Endothelial cell of umbilical vein (primary cell): ENCODE results near the gene C1orf53. TPM values are rescaled to one million over a fixed set of nuclear protein-coding genes. Genes with fewer than 3 reads are reported as not detected.

Source experiments
- BruUV-seq: library from RNA; stranded (reverse); fragments of 400-500 nt; replicated peaks from 2 replicates; lab custom pipeline; 2021; lab: Mats Ljungman, UMichigan
- CTCF ChIA-PET: fragments of 300-600, 350-600 bp; sonication (Branson Sonifier 250); formaldehyde crosslinking; loops from one replicate; lab custom pipeline; 2021; ENCODE audit warnings: antibody characterized with exemption, inconsistent platforms; lab: Charles Lee
- POLR2A ChIA-PET: fragments of 300-600, 350-600 bp; sonication (Branson Sonifier 250); formaldehyde crosslinking; loops from one replicate; lab custom pipeline; 2021; ENCODE audit warnings: antibody characterized with exemption, inconsistent platforms; lab: Charles Lee
- DNase-seq: peaks from one replicate; pipeline ENCODE4 v3.0.0-alpha.2; 2011; ENCODE audit warnings: low read depth, low spot score
- FAIRE-seq: peaks from 2 replicates; lab custom pipeline; 2011; peaks lifted over from hg19 to GRCh38; lab: Jason Lieb, UNC
- H2AFZ ChIP-seq: 2 replicates; pipeline ENCODE4 v1.6.0; 2012; ENCODE audit warnings: low read depth, low read length, control low read depth, inconsistent platforms
- H3K27ac ChIP-seq: 2 replicates; pipeline ENCODE4 v1.5.1; 2011; ENCODE audit warnings: low read depth, mild to moderate bottlenecking, control low read depth, low read length, moderate library complexity; ENCODE audit not compliant: insufficient read depth
- H3K27me3 ChIP-seq, 2 experiments: 2 replicates each; pipeline versions ENCODE4 v1.6.0 to v1.6.1; 2011; ENCODE audit warnings: low read length in 2 of 2, mixed read lengths in 1 of 2; ENCODE audit not compliant: control insufficient read depth in 2 of 2, insufficient read depth in 2 of 2
- H3K36me3 ChIP-seq, 2 experiments: 2 replicates in 1 of 2; 3 replicates in 1 of 2; pipeline ENCODE4 v1.5.1; 2011; ENCODE audit warnings: low read length in 2 of 2, mild to moderate bottlenecking in 1 of 2, moderate library complexity in 1 of 2; ENCODE audit not compliant: control insufficient read depth in 2 of 2, insufficient read depth in 2 of 2; ENCODE audit errors: extremely low read depth in 1 of 2
- H3K4me1 ChIP-seq: 3 replicates; pipeline ENCODE4 v1.5.1; 2011; ENCODE audit warnings: mild to moderate bottlenecking, low read length; ENCODE audit not compliant: control insufficient read depth, insufficient read depth; ENCODE audit errors: extremely low read depth
- H3K4me2 ChIP-seq: 2 replicates; pipeline ENCODE4 v1.6.1; 2011; ENCODE audit warnings: low read length, control low read depth, mixed read lengths; ENCODE audit not compliant: insufficient read depth
- H3K4me3 ChIP-seq, 3 experiments: fragments of 200-600 bp in 1 of 3; sonication (generic), shearing (Covaris generic) in 1 of 3; replicated peaks in 1 of 3; 2 replicates each; pipeline ENCODE4 v1.5.1; 2011 to 2016; ENCODE audit warnings: control low read depth in 3 of 3, low read length in 3 of 3, mild to moderate bottlenecking in 2 of 3, inconsistent platforms in 1 of 3, low read depth in 1 of 3, moderate library complexity in 1 of 3; ENCODE audit not compliant: insufficient read depth in 1 of 3
- H3K79me2 ChIP-seq: 2 replicates; pipeline ENCODE4 v1.6.0; 2012; ENCODE audit warnings: low read length, inconsistent platforms; ENCODE audit not compliant: control insufficient read depth, insufficient read depth
- H3K9ac ChIP-seq: replicated peaks from 2 replicates; pipeline ENCODE3; 2011; ENCODE audit warnings: low read length, control low read depth; ENCODE audit not compliant: insufficient read depth; ENCODE audit errors: extremely low read depth
- H3K9me1 ChIP-seq: replicated peaks from 3 replicates; pipeline ENCODE4 v1.6.0; 2011; ENCODE audit warnings: mild to moderate bottlenecking, low read length; ENCODE audit not compliant: control insufficient read depth, insufficient read depth; ENCODE audit errors: extremely low read depth
- H3K9me3 ChIP-seq: replicated peaks from 2 replicates; pipeline ENCODE4 v1.5.1; 2012; ENCODE audit warnings: low read length, inconsistent platforms; ENCODE audit not compliant: control insufficient read depth, insufficient read depth
- H4K20me1 ChIP-seq: replicated peaks from 2 replicates; pipeline ENCODE3; 2011; ENCODE audit warnings: mild to moderate bottlenecking, low read length; ENCODE audit not compliant: control insufficient read depth, insufficient read depth; ENCODE audit errors: extremely low read depth
- GATA2 ChIP-seq: IDR thresholded peaks from 2 replicates; pipeline ENCODE4 v1.7.0; 2011; ENCODE audit warnings: low read depth, mild to moderate bottlenecking, moderate library complexity, mixed read lengths, low read length; ENCODE audit not compliant: insufficient read length, insufficient read depth
- POLR2AphosphoS5 ChIP-seq: IDR thresholded peaks from 2 replicates; pipeline ENCODE4 v1.6.1; 2012; ENCODE audit warnings: low read depth, mild to moderate bottlenecking, control low read depth, low read length, moderate library complexity; ENCODE audit not compliant: insufficient read depth
- dilution Hi-C: fragments of 300-500 bp; cut with MboI; formaldehyde crosslinking; loops from one replicate; pipeline ENCODE4 v1.15.0; 2019; ENCODE audit warnings: low sequenced_read_pairs; ENCODE audit not compliant: extremely low pct_ligation_motif_present
- intact Hi-C: fragments of 100-400 bp; cut with micrococcal nuclease; formaldehyde crosslinking; loops from one replicate; pipeline ENCODE4 v1.10.0; 2022
- polyA plus RNA-seq, 4 experiments: library from polyadenylated mRNA; depleted of rRNA in 3 of 4; stranded (reverse) in 3 of 4; unstranded in 1 of 4; fragments of >200 nt; gene quantifications; 2 replicates each; pipeline versions ENCODE4 v1.2.1 to v1.2.3, GENCODE V29; 2011 to 2012; ENCODE audit warnings: missing spikeins in 1 of 4
- total RNA-seq: library from RNA; stranded (reverse); gene quantifications from 2 replicates; pipeline ENCODE4 v1.2.3, GENCODE V29; 2021
- TF ChIP-seq, protein P1 (sequence below), 2 donors: IDR thresholded peaks; 1 replicate in 1 of 2; 2 replicates in 1 of 2; pipeline ENCODE4 v1.5.1; 2011; ENCODE audit warnings: low read length in 2 of 2, mild to moderate bottlenecking in 2 of 2, moderate library complexity in 2 of 2, control low read depth in 1 of 2, inconsistent platforms in 1 of 2, low read depth in 1 of 2; ENCODE audit not compliant: insufficient read depth in 1 of 2; ENCODE audit errors: extremely low read depth in 1 of 2
- TF ChIP-seq, protein P2 (sequence below): IDR thresholded peaks from 2 replicates; pipeline ENCODE4 v1.6.1; 2011; ENCODE audit not compliant: insufficient read depth, insufficient read length

The C1orf53 gene
- total and polyA plus RNA-seq, 2 donors (not counting 3 experiments of a cell fraction or from before 2014, with no cell fraction given) = 3.5 to 6.5 TPM

DNA sequence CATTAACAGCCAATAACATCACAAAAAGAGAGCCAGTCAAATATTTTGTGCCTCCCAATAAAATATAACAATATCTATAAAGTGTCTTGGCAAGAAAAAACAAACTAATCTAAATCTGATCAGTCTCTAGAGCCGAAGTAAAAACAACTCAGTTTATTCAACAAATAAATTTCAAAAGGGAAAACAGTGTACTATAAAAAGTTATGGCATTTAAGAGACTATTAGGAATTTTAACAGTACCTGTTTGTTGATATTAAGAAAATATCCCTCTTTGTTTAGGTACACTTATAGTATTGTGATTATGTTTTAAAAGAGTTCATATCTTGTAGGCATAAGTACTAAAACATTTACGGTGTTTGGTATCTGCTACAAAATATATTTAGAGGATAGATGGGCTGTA, 36.6 kb upstream of the C1orf53 start:
- ChIA-PET CTCF (interaction anchor here (1.0 to 1.1 kb wide), 3 partner anchors 173 to 251 kb away, joined by 3 to 4 read pairs (median 3); no protein-coding TSS in a partner anchor), POLR2A (no interaction called here)
- BruUV-seq = no TSS peak
- no peak for DNase-seq
- Histone ChIP-seq H3K9me3 (no peaks in the 10 kb centered on the region), H3K9ac (no peak overlapping the region), H3K79me2 (no peaks in the 10 kb centered on the region), H2AFZ (no peak overlapping the region), H3K4me2 (no peak overlapping the region), H3K36me3 (no peaks in the 10 kb centered on the region), H3K4me1 (no peaks in the 10 kb centered on the region), H3K9me1 (no peaks in the 10 kb centered on the region), H3K27me3 (no peaks in the 10 kb centered on the region), H4K20me1 (no peaks in the 10 kb centered on the region), H3K27ac (no peak overlapping the region), H3K4me3 (no peak overlapping the region)
- dilution Hi-C loops (no loop called here), intact Hi-C loops (loop anchor here (5.0 kb wide), 1 partner anchor 601 kb away; no protein-coding TSS in a partner anchor)
- no peak for FAIRE-seq
- TF ChIP-seq POLR2AphosphoS5 = no peak
- TF ChIP-seq GATA2 = no peak

DNA sequence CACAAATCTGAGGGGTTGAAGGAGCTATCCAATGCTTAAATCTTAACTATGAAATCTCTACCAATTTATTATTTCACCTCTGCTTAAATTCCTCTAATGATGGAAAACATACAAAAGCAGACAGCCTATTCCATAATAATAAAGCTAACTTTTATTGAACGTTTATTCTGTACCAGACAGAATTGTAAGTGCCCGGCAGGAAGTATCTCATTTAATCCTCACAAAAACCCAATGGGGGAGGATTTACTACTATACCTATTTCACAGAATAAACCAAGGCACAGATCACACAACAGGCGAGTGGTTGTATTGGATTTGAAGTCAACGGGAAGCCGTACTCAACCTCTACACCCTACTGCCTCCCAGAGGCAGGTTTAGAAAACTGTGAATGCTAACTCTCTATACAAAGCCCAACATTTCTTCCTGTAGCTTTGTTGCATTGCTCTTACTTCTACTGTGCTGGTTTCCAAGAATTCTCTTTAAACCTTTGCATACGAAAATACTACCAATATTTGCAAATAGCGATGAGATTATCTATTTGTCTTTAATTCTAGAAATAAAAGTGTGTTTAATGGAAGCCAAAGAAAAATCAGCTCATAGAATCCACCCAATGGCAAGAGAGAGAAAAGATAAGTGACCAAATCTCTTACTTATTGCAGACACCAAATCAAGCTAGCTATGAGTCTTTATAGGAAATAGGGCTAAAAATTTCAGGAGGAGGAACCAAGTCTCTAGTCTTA, 33.5 kb upstream of the C1orf53 start:
- TF ChIP-seq, protein P1, sequence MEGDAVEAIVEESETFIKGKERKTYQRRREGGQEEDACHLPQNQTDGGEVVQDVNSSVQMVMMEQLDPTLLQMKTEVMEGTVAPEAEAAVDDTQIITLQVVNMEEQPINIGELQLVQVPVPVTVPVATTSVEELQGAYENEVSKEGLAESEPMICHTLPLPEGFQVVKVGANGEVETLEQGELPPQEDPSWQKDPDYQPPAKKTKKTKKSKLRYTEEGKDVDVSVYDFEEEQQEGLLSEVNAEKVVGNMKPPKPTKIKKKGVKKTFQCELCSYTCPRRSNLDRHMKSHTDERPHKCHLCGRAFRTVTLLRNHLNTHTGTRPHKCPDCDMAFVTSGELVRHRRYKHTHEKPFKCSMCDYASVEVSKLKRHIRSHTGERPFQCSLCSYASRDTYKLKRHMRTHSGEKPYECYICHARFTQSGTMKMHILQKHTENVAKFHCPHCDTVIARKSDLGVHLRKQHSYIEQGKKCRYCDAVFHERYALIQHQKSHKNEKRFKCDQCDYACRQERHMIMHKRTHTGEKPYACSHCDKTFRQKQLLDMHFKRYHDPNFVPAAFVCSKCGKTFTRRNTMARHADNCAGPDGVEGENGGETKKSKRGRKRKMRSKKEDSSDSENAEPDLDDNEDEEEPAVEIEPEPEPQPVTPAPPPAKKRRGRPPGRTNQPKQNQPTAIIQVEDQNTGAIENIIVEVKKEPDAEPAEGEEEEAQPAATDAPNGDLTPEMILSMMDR (IDR thresholded peaks at IDR 0.05; ENCODE audit: extremely low read depth in 1 of 2, insufficient read depth in 1 of 2, low read depth in 1 of 2, low read length in 2 of 2) = peak; percentile 54 to 59
- TF ChIP-seq, protein P2, sequence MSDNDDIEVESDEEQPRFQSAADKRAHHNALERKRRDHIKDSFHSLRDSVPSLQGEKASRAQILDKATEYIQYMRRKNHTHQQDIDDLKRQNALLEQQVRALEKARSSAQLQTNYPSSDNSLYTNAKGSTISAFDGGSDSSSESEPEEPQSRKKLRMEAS = no peak
- Histone ChIP-seq H3K27me3 (no peaks in the 10 kb centered on the region), H3K9ac (no peak overlapping the region), H3K4me1 (no peaks in the 10 kb centered on the region), H3K4me3 (no peak overlapping the region), H3K27ac (no peak overlapping the region), H4K20me1 (no peaks in the 10 kb centered on the region), H3K36me3 (no peaks in the 10 kb centered on the region), H3K9me3 (no peaks in the 10 kb centered on the region), H3K79me2 (no peaks in the 10 kb centered on the region), H3K9me1 (no peaks in the 10 kb centered on the region), H2AFZ (no peak overlapping the region), H3K4me2 (no peak overlapping the region)
- BruUV-seq = no TSS peak
- FAIRE-seq = peak; percentile 70
- dilution Hi-C loops (no loop called here), intact Hi-C loops (loop anchor here (1.0 to 5.0 kb wide), 7 partner anchors 55 to 598 kb away; no protein-coding TSS in a partner anchor)
- CTCF ChIA-PET = interaction anchor here (0.6 to 4.3 kb wide), 68 partner anchors 9 to 817 kb away, joined by 3 to 156 read pairs (median 4); partner anchors contain the start of genes C1orf53, DENND1B and LHX9
- POLR2A ChIA-PET = no interaction called here
- peak; percentile 56 for DNase-seq
